Measurements from ENCODE around the gene DPP9. TPM values are rescaled to one million over a fixed set of nuclear protein-coding genes. Genes with fewer than 3 reads are reported as not detected.

DPP9 gene
- polyA plus RNA-seq, 3 donors, result 12.6 to 23.8 (median 13.9) TPM

- Histone ChIP-seq H3K4me2 (replicated peaks; ENCODE audit: extremely low read depth, low read length, poor library complexity, severe bottlenecking) (no peak overlapping the region), H4K20me1 (ENCODE audit: insufficient read depth, low read length) (no peaks in the 10 kb centered on the region), H2AFZ (ENCODE audit: insufficient read depth, low read depth, low read length, poor library complexity, severe bottlenecking) (no peak overlapping the region), H3K4me1 (ENCODE audit: control insufficient read depth in 1 of 2, insufficient read depth in 2 of 2, low read length in 2 of 2) (peaks cover 9% of the 10 kb centered on the region in 2 donors), H3K9ac (ENCODE audit: insufficient read depth, low read length, poor library complexity, severe bottlenecking) (no peak overlapping the region), H3K27ac (ENCODE audit: low read depth in 1 of 2, low read length in 2 of 2) (no peak overlapping the region), H3K9me3 (replicated peaks in 1 of 2; ENCODE audit: control insufficient read depth in 1 of 2, insufficient read depth in 1 of 2, low read length in 2 of 2) (peaks cover 0 to 8% of the 10 kb centered on the region in 2 donors), H3K4me3 (replicated peaks in 1 of 3; ENCODE audit: low read depth in 2 of 3, low read length in 3 of 3) (no peak overlapping the region), H3K36me3 (replicated peaks in 1 of 2; ENCODE audit: control insufficient read depth in 1 of 2, insufficient read depth in 2 of 2, low read length in 2 of 2) (no peaks in the 10 kb centered on the region), H3K79me2 (ENCODE audit: insufficient read depth, low read length) (no peaks in the 10 kb centered on the region), H3K27me3 (ENCODE audit: control insufficient read depth in 2 of 2, insufficient read depth in 2 of 2, low read length in 2 of 2) (peaks cover 0 to 2% of the 10 kb centered on the region in 2 donors)
- H3K9me3 Mint-ChIP-seq, result peaks cover 2 to 10% (median 6%) of the 10 kb centered on the region in 7 donors
- no peak overlapping the region for H3K4me3 Mint-ChIP-seq
- peaks cover 16% of the 10 kb centered on the region for H3K4me1 Mint-ChIP-seq
- intact Hi-C loops (cut with micrococcal nuclease), result no loop called here
- H3K36me3 Mint-ChIP-seq, result no peaks in the 10 kb centered on the region
- WGBS (ENCODE audit: insufficient coverage), result 55% methylated on average over 5 of the region's 8 CpGs
- TF ChIP-seq, protein P1, sequence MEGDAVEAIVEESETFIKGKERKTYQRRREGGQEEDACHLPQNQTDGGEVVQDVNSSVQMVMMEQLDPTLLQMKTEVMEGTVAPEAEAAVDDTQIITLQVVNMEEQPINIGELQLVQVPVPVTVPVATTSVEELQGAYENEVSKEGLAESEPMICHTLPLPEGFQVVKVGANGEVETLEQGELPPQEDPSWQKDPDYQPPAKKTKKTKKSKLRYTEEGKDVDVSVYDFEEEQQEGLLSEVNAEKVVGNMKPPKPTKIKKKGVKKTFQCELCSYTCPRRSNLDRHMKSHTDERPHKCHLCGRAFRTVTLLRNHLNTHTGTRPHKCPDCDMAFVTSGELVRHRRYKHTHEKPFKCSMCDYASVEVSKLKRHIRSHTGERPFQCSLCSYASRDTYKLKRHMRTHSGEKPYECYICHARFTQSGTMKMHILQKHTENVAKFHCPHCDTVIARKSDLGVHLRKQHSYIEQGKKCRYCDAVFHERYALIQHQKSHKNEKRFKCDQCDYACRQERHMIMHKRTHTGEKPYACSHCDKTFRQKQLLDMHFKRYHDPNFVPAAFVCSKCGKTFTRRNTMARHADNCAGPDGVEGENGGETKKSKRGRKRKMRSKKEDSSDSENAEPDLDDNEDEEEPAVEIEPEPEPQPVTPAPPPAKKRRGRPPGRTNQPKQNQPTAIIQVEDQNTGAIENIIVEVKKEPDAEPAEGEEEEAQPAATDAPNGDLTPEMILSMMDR (IDR thresholded peaks at IDR 0.05), result no peak
- H3K27ac Mint-ChIP-seq, result peak overlapping the region in 2 of 7 donors; percentile 4 to 11
- H3K27me3 Mint-ChIP-seq (ENCODE audit: low read depth in 3 of 3), result peaks cover 19 to 46% (median 26%) of the 10 kb centered on the region in 3 donors
- DNase-seq, result no peak
Observed at GRCh38 chr19:4744451-4745174, 21.0 kb upstream of the DPP9 start.

- H3K4me1 Mint-ChIP-seq, result peaks cover 12% of the 10 kb centered on the region
- Histone ChIP-seq H3K4me3 (replicated peaks in 1 of 3; ENCODE audit: low read depth in 2 of 3, low read length in 3 of 3) (no peak overlapping the region), H3K36me3 (replicated peaks in 1 of 2; ENCODE audit: control insufficient read depth in 1 of 2, insufficient read depth in 2 of 2, low read length in 2 of 2) (no peaks in the 10 kb centered on the region), H3K4me2 (replicated peaks; ENCODE audit: extremely low read depth, low read length, poor library complexity, severe bottlenecking) (no peak overlapping the region), H4K20me1 (ENCODE audit: insufficient read depth, low read length) (no peaks in the 10 kb centered on the region), H3K27me3 (ENCODE audit: control insufficient read depth in 2 of 2, insufficient read depth in 2 of 2, low read length in 2 of 2) (peaks cover under 1 to 12% of the 10 kb centered on the region in 2 donors), H3K9me3 (replicated peaks in 1 of 2; ENCODE audit: control insufficient read depth in 1 of 2, insufficient read depth in 1 of 2, low read length in 2 of 2) (no peaks in the 10 kb centered on the region), H3K9ac (ENCODE audit: insufficient read depth, low read length, poor library complexity, severe bottlenecking) (no peak overlapping the region), H3K4me1 (ENCODE audit: control insufficient read depth in 1 of 2, insufficient read depth in 2 of 2, low read length in 2 of 2) (peaks cover under 1 to 1% of the 10 kb centered on the region in 2 donors), H3K79me2 (ENCODE audit: insufficient read depth, low read length) (no peaks in the 10 kb centered on the region), H3K27ac (ENCODE audit: low read depth in 1 of 2, low read length in 2 of 2) (no peak overlapping the region), H2AFZ (ENCODE audit: insufficient read depth, low read depth, low read length, poor library complexity, severe bottlenecking) (no peak overlapping the region)
- TF ChIP-seq, protein P1 (IDR thresholded peaks at IDR 0.05), result no peak
- intact Hi-C loops (cut with micrococcal nuclease), result no loop called here
- H3K9me3 Mint-ChIP-seq, result peaks cover 0 to 4% (median 0%) of the 10 kb centered on the region in 7 donors
- no peak overlapping the region for H3K27ac Mint-ChIP-seq
- 33% methylated on average over 9 of the region's 12 CpGs for WGBS (ENCODE audit: insufficient coverage)
- no peaks in the 10 kb centered on the region for H3K36me3 Mint-ChIP-seq
- H3K27me3 Mint-ChIP-seq (ENCODE audit: low read depth in 3 of 3), result peaks cover 22 to 46% (median 33%) of the 10 kb centered on the region in 3 donors
- peak overlapping the region; percentile 42 to 50 for H3K4me3 Mint-ChIP-seq
- no peak for DNase-seq
Observed at GRCh38 chr19:4742723-4743646, 19.3 kb upstream of the DPP9 start.

Data from CD14-positive monocyte (primary cell).